ENCODE data around the gene UBE2R2. TPM values are rescaled to one million over a fixed set of nuclear protein-coding genes. Genes with fewer than 3 reads are reported as not detected.
"Not testable (repeated sequence)": the region's sequence is repeated elsewhere in the genome, so short reads cannot be mapped to it uniquely, and the experiment has no call there.

UBE2R2 gene
- total RNA-seq, 5 donors from 2014 or later (not counting 1 experiment from before 2014, with no cell fraction given) = 23.8 to 29.3 (median 28.1) TPM

DNA sequence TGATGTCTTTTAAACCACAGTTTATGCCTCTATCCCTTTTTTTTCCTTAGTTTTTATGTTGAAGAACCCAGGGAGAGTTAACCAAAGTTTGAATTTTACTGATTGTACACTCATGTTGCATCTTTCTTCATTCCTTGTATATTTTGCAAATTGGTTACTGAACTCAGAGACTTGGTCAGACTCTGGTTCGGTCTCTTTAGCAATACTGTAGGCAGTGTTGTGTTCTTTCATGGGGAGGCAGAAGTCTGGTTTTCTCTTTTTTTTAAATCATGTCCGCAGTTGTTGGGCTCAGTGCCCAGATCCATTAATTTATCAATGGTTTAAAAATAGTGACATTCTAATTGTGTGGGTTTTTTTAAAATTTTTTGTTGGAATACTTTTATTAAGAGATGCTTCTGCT, 23.4 kb downstream of the UBE2R2 start:
- CTCF ChIA-PET = interaction anchor here (0.6 to 2.0 kb wide), 4 partner anchors 26 to 217 kb away, joined by 3 to 7 read pairs (median 4); no protein-coding TSS in a partner anchor
- H3K4me1 Mint-ChIP-seq = peaks cover 69 to 75% (median 70%) of the 10 kb centered on the region in 3 donors
- peak overlapping the region in 1 of 2 donors; percentile 40 for H3K27ac Mint-ChIP-seq

DNA sequence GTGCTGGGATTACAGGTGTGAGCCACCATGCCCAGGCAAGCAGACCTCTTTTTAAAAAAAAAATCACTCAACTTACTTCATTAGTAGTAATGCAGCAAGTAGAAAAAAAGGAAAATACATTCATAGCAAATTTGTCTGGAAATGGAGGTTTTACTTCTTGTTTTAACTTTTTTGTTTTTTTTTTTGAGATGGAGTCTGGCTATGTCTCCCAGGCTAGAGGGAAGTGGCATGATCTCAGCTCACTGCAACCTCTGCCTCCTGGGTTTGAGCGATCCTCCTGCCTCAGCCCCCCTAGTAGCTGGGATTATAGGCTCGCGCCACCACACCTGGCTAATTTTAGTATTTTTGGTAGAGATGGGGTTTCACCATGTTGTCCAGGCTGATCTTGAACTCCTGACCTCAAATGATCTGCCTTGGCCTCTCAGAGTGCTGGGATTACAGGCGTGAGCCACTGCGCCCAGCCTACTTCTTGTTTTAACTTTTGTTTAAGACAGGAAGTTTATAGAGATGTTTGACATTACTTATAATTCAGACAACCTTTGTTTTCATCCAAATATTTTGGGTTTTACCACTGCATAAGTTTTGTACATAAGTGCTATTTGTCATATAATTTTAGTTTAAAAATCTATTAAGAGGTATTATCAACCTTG, 26.5 kb downstream of the UBE2R2 start:
- Histone ChIP-seq H3K4me1 (ENCODE audit: control insufficient read depth in 1 of 2, extremely low read depth in 1 of 2, insufficient read depth in 2 of 2, low read length in 2 of 2) (peaks cover 12 to 15% of the 10 kb centered on the region in 2 experiments), H3K9me3 (no peaks in the 10 kb centered on the region), H3K4me3 (ENCODE audit: control insufficient read depth in 1 of 2, extremely low read depth in 1 of 2, low read length in 1 of 2) (no peak overlapping the region), H3K27me3 (replicated peaks in 1 of 2; ENCODE audit: control insufficient read depth in 2 of 2, extremely low read depth in 1 of 2, insufficient read depth in 2 of 2, low read length in 1 of 2) (no peaks in the 10 kb centered on the region), H3K36me3 (ENCODE audit: control insufficient read depth in 2 of 2, extremely low read depth in 1 of 2, insufficient read depth in 1 of 2, low read length in 1 of 2) (no peaks in the 10 kb centered on the region), H3K27ac (ENCODE audit: low read length) (no peak overlapping the region)
- no peak overlapping the region for H3K4me3 Mint-ChIP-seq
- H3K36me3 Mint-ChIP-seq = peaks cover 4% of the 10 kb centered on the region
- CTCF ChIA-PET = no interaction called here
- no peaks in the 10 kb centered on the region for H3K9me3 Mint-ChIP-seq
- POLR2A ChIA-PET = no interaction called here
- H3K4me1 Mint-ChIP-seq = peaks cover 71 to 75% (median 73%) of the 10 kb centered on the region in 3 donors
- peak in 1 of 35 experiments; percentile 11 for DNase-seq
- no CpG with 5 or more reads among the region's 5 CpGs for WGBS (ENCODE audit: insufficient coverage)
- no peak for ATAC-seq (replicated peaks in 1 of 4)
- H3K27me3 Mint-ChIP-seq = no peaks in the 10 kb centered on the region
- H3K27ac Mint-ChIP-seq = peak overlapping the region; percentile 48 to 56

More for the DNA sequence above, 23.4 kb downstream of the UBE2R2 start:
- Histone ChIP-seq H3K9me3 (no peaks in the 10 kb centered on the region), H3K4me1 (ENCODE audit: control insufficient read depth in 1 of 2, extremely low read depth in 1 of 2, insufficient read depth in 2 of 2, low read length in 2 of 2) (peaks cover 6 to 8% of the 10 kb centered on the region in 2 experiments), H3K36me3 (ENCODE audit: control insufficient read depth in 2 of 2, extremely low read depth in 1 of 2, insufficient read depth in 1 of 2, low read length in 1 of 2) (no peaks in the 10 kb centered on the region), H3K4me3 (ENCODE audit: control insufficient read depth in 1 of 2, extremely low read depth in 1 of 2, low read length in 1 of 2) (no peak overlapping the region), H3K27ac (ENCODE audit: low read length) (no peak overlapping the region), H3K27me3 (replicated peaks in 1 of 2; ENCODE audit: control insufficient read depth in 2 of 2, extremely low read depth in 1 of 2, insufficient read depth in 2 of 2, low read length in 1 of 2) (no peaks in the 10 kb centered on the region)
- ATAC-seq (replicated peaks in 1 of 4) = no peak
- no peaks in the 10 kb centered on the region for H3K27me3 Mint-ChIP-seq
- POLR2A ChIA-PET = interaction anchor here in 1 of 2 donors (0.7 kb wide), 1 partner anchor 49 kb away, joined by 4 read pairs; no protein-coding TSS in a partner anchor
- H3K36me3 Mint-ChIP-seq = no peaks in the 10 kb centered on the region
- DNase-seq = no peak
- 100% methylated on average over 1 of the region's 2 CpGs for WGBS (ENCODE audit: insufficient coverage)
- H3K4me3 Mint-ChIP-seq = no peak overlapping the region
- H3K9me3 Mint-ChIP-seq = no peaks in the 10 kb centered on the region

DNA sequence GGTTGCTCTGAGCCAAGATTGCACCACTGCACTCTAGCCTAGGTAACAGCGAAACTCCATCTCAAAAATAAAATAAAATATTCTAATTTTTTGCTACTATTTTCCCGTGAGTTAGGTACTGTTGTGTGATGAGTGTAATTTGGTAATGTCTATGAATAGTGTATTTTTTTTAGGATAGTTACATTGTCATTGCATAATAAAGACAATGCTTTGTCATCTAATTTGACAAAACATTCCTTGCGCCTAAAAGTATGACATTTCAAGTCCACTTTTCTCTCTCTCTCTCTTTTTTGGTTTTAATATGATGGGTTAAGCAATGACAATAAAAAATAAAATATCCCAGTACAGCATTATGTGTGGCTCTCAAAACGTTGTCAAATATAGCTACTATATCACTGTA, 29.3 kb downstream of the UBE2R2 start:
- Histone ChIP-seq H3K27ac (ENCODE audit: low read length) (no peak overlapping the region), H3K36me3 (ENCODE audit: control insufficient read depth in 2 of 2, extremely low read depth in 1 of 2, insufficient read depth in 1 of 2, low read length in 1 of 2) (no peaks in the 10 kb centered on the region), H3K9me3 (no peaks in the 10 kb centered on the region), H3K4me1 (ENCODE audit: control insufficient read depth in 1 of 2, extremely low read depth in 1 of 2, insufficient read depth in 2 of 2, low read length in 2 of 2) (peaks cover 13 to 18% of the 10 kb centered on the region in 2 experiments), H3K4me3 (ENCODE audit: control insufficient read depth in 1 of 2, extremely low read depth in 1 of 2, low read length in 1 of 2) (no peak overlapping the region), H3K27me3 (replicated peaks in 1 of 2; ENCODE audit: control insufficient read depth in 2 of 2, extremely low read depth in 1 of 2, insufficient read depth in 2 of 2, low read length in 1 of 2) (no peaks in the 10 kb centered on the region)
- ATAC-seq (replicated peaks in 1 of 4) (no peak), DNase-seq (no peak)
- peaks cover 66 to 70% (median 68%) of the 10 kb centered on the region in 3 donors for H3K4me1 Mint-ChIP-seq
- H3K36me3 Mint-ChIP-seq = peaks cover 4% of the 10 kb centered on the region
- CTCF ChIA-PET = interaction anchor here in 1 of 2 donors (0.7 kb wide), 1 partner anchor 1633 kb away, joined by 6 read pairs; no protein-coding TSS in a partner anchor
- POLR2A ChIA-PET = no interaction called here
- H3K4me3 Mint-ChIP-seq = no peak overlapping the region
- WGBS (ENCODE audit: insufficient coverage) = no CpG with 5 or more reads among the region's 4 CpGs
- H3K9me3 Mint-ChIP-seq = no peaks in the 10 kb centered on the region
- peak overlapping the region in 1 of 2 donors; percentile 73 for H3K27ac Mint-ChIP-seq
- no peaks in the 10 kb centered on the region for H3K27me3 Mint-ChIP-seq

DNA sequence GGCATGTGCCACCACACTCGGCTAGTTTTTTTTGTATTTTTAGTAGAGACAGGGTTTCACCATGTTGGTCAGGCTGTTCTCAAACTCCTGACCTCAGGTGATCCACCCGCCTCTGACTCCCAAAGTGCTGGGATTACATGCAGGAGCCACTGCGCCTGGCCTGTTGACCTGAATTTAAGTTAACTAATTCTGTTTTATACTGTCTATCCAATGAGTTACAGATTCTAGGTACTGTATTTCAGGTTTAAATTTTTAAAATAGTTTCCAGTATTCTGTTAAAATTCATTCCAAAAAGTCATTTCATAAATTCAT, 30.9 kb downstream of the UBE2R2 start:
- not testable (repeated sequence) for H3K27ac ChIP-seq (ENCODE audit: low read length); H3K27me3 ChIP-seq (replicated peaks in 1 of 2; ENCODE audit: control insufficient read depth in 2 of 2, extremely low read depth in 1 of 2, insufficient read depth in 2 of 2, low read length in 1 of 2); H3K27ac Mint-ChIP-seq; DNase-seq; H3K9me3 ChIP-seq; ATAC-seq (replicated peaks in 1 of 4); H3K9me3 Mint-ChIP-seq; H3K36me3 ChIP-seq (ENCODE audit: control insufficient read depth in 2 of 2, extremely low read depth in 1 of 2, insufficient read depth in 1 of 2, low read length in 1 of 2); H3K36me3 Mint-ChIP-seq; H3K4me3 ChIP-seq (ENCODE audit: control insufficient read depth in 1 of 2, extremely low read depth in 1 of 2, low read length in 1 of 2); H3K27me3 Mint-ChIP-seq
- 100% methylated on average over 2 of the region's 3 CpGs for WGBS (ENCODE audit: insufficient coverage)
- peaks cover 15 to 17% of the 10 kb centered on the region in 2 experiments for H3K4me1 ChIP-seq (ENCODE audit: control insufficient read depth in 1 of 2, extremely low read depth in 1 of 2, insufficient read depth in 2 of 2, low read length in 2 of 2)
- CTCF ChIA-PET = interaction anchor here (0.9 to 7.4 kb wide), 2 partner anchors 33 to 34 kb away, joined by 4 to 78 read pairs; partner anchors contain the start of gene UBE2R2 (in 1 of the 2)
- POLR2A ChIA-PET = interaction anchor here in 1 of 2 donors (0.6 kb wide), 2 partner anchors 25 to 40 kb away, joined by 3 to 4 read pairs; no protein-coding TSS in a partner anchor
- H3K4me3 Mint-ChIP-seq = peak overlapping the region in 1 of 3 donors; percentile 44
- peaks cover 50 to 64% (median 57%) of the 10 kb centered on the region in 3 donors for H3K4me1 Mint-ChIP-seq

DNA sequence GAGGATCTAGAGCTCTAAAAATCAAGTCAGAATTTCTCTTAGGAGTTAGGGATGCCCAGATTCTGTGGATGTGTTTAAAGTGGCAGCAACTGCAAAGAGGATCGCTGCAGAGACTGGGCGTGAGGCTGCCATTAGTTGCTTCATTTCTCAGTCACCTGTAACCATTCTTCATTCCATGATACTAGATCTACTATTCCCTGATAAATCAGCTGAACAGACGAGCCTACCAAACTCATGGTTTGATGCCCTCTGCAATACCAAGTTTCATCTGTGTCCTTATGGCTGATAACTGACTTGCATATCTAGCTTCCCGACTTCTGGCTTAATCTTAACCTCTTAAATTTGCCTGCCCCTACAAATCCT, 33.3 kb downstream of the UBE2R2 start:
- no peak overlapping the region for H3K4me3 Mint-ChIP-seq
- Histone ChIP-seq H3K4me3 (ENCODE audit: control insufficient read depth in 1 of 2, extremely low read depth in 1 of 2, low read length in 1 of 2) (no peak overlapping the region), H3K27ac (ENCODE audit: low read length) (no peak overlapping the region), H3K9me3 (no peaks in the 10 kb centered on the region), H3K4me1 (ENCODE audit: control insufficient read depth in 1 of 2, extremely low read depth in 1 of 2, insufficient read depth in 2 of 2, low read length in 2 of 2) (peaks cover 13 to 15% of the 10 kb centered on the region in 2 experiments), H3K27me3 (replicated peaks in 1 of 2; ENCODE audit: control insufficient read depth in 2 of 2, extremely low read depth in 1 of 2, insufficient read depth in 2 of 2, low read length in 1 of 2) (no peaks in the 10 kb centered on the region), H3K36me3 (ENCODE audit: control insufficient read depth in 2 of 2, extremely low read depth in 1 of 2, insufficient read depth in 1 of 2, low read length in 1 of 2) (no peaks in the 10 kb centered on the region)
- H3K36me3 Mint-ChIP-seq = peaks cover 9% of the 10 kb centered on the region
- no peaks in the 10 kb centered on the region for H3K27me3 Mint-ChIP-seq
- ATAC-seq (replicated peaks in 1 of 4) (no peak), DNase-seq (no peak)
- 91% methylated on average over 1 of the region's 4 CpGs for WGBS (ENCODE audit: insufficient coverage)
- POLR2A ChIA-PET = interaction anchor here in 1 of 2 donors (0.6 to 0.9 kb wide), 2 partner anchors 12 to 75 kb away, joined by 3 read pairs; no protein-coding TSS in a partner anchor
- no peaks in the 10 kb centered on the region for H3K9me3 Mint-ChIP-seq
- peaks cover 49 to 56% (median 51%) of the 10 kb centered on the region in 3 donors for H3K4me1 Mint-ChIP-seq
- H3K27ac Mint-ChIP-seq = peak overlapping the region; percentile 50 to 62
- CTCF ChIA-PET = interaction anchor here (1.0 to 7.4 kb wide), 2 partner anchors 36 kb away, joined by 3 to 78 read pairs; partner anchors contain the start of gene UBE2R2 (in 1 of the 2)

DNA sequence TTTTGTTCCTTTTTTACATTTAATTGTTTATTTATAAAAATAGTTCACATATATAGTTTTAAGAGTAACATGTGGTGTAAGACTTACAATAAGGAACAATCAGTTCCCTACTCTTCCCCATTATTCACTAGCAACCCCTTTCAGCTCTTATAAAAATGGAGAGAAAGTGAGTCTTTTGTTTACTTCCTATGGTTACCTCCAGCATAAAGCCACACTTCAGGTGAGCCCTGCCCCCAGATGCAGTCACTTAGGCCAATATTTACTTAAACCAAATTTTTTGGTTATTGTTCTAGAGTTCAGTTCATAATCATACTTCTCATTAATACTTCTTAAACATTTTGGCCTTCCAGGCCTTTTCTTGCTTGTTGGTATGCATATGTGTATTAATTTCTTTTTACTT, 33.7 kb downstream of the UBE2R2 start:
- no peaks in the 10 kb centered on the region for H3K36me3 ChIP-seq (ENCODE audit: control insufficient read depth in 2 of 2, extremely low read depth in 1 of 2, insufficient read depth in 1 of 2, low read length in 1 of 2)
- H3K4me3 ChIP-seq (ENCODE audit: control insufficient read depth in 1 of 2, extremely low read depth in 1 of 2, low read length in 1 of 2) = no peak overlapping the region
- Mint-ChIP-seq H3K27ac (peak overlapping the region; percentile 18 to 62), H3K27me3 (no peaks in the 10 kb centered on the region), H3K4me3 (no peak overlapping the region), H3K4me1 (peaks cover 51 to 57% (median 55%) of the 10 kb centered on the region in 3 donors), H3K9me3 (no peaks in the 10 kb centered on the region), H3K36me3 (peaks cover 11% of the 10 kb centered on the region)
- H3K27me3 ChIP-seq (replicated peaks in 1 of 2; ENCODE audit: control insufficient read depth in 2 of 2, extremely low read depth in 1 of 2, insufficient read depth in 2 of 2, low read length in 1 of 2) = no peaks in the 10 kb centered on the region
- no peak overlapping the region for H3K27ac ChIP-seq (ENCODE audit: low read length)
- CTCF ChIA-PET = interaction anchor here in 1 of 2 donors (7.4 kb wide), 1 partner anchor 36 kb away, joined by 78 read pairs; the partner anchor contains the start of gene UBE2R2
- no peaks in the 10 kb centered on the region for H3K9me3 ChIP-seq
- peaks cover 13 to 15% of the 10 kb centered on the region in 2 experiments for H3K4me1 ChIP-seq (ENCODE audit: control insufficient read depth in 1 of 2, extremely low read depth in 1 of 2, insufficient read depth in 2 of 2, low read length in 2 of 2)
- POLR2A ChIA-PET = interaction anchor here (0.6 to 0.9 kb wide), 2 partner anchors 74 to 616 kb away, joined by 3 read pairs; no protein-coding TSS in a partner anchor
- no peak for ATAC-seq (replicated peaks in 1 of 4)
- no peak for DNase-seq

Measured in T-cell (primary cell).